Germinal center (tissue), 1 donor: ENCODE data around the gene CTIF.

Experiments
- DNase-seq: peaks from one replicate; pipeline ENCODE4 v3.0.0; 2012; ENCODE audit warnings: mixed read lengths, low spot score

The CTIF gene

DNA sequence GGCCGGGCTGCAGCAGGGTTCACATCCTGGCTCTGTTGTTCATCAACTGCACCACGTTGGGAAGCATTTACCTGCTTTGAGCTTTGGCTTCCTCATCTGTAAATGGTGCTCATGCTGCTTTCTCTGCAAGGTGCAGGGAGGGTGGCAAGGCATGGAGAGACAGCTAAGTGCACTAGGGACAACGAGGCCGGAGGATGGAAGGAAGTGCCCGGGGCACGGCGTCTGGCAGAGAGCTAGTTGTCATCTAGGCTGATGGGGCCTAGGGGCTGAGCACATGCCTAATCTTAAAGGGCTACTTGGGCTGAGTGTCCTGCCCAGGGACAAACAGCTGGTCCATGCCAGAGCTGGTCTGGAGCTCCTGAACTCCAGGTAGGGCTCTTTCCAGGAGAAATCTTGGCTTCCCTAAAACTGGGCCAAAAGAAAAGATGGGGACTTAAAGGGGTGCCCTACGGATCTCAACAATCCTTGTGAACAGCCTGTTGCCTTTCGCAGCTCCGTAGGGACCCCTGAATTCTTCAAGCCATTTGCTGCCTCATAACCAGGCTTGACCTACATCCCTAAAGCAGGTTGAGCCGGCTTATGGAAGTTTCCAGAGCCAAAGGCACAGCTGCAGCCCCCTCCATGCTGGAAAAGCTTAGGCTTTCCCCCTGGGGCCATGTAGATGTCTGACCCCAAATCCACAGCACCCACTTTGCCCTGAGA lies 281.1 kb downstream of the CTIF start:
- no peak for DNase-seq

DNA sequence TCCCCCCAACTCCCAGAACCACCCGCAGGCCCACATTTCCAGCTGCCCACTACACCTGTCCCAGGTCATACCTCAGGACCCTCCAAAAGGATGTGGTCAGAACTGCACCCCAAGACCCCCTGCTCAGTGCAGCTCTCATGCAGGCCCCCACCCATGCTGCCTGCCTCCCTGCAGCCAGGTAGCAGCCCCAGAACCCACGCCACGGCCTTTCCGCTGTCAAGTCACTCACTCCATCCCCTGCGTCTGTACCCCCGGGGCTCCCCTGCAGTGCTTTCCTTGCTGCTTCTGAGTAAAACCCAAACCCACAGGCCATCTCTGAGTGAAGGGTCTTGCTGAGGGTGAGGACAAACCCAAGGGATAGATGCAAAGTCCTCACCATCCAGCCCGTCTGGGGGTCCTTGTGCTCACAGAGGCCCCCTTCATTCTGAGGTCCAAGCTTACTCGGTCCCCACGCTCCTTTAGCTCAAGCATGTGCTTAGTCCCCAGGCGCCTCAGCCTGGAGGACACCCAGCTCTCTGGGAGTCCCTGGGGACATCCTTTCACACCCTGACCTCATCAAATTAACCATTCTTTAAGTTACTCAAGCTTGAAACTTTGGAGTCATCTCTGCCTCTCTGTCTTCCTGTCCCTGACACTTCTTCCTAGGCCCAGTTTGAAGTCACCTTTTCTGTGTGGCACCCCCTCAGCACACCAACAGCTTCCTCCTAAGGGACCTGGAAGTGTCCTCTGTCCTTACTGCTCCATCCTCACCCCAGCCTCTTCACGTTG lies 281.8 kb downstream of the CTIF start:
- peak; percentile 73 for DNase-seq

DNA sequence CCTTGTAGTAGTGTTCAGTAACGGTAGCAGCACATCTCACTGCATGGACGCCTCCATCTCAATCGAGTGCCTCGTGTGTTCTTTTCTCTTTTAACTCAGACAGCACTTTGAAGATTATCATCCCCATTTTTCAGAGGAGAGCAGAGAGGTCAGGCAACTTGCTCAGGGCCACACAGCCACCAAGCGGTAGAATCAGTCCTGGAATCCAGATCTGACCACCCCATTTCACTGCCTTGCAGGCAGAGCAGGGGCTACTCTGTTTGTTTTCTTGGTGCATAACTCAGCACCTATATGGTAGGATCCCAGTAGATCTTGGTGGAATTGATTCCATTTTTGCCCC lies 282.4 kb downstream of the CTIF start:
- no peak for DNase-seq

DNA sequence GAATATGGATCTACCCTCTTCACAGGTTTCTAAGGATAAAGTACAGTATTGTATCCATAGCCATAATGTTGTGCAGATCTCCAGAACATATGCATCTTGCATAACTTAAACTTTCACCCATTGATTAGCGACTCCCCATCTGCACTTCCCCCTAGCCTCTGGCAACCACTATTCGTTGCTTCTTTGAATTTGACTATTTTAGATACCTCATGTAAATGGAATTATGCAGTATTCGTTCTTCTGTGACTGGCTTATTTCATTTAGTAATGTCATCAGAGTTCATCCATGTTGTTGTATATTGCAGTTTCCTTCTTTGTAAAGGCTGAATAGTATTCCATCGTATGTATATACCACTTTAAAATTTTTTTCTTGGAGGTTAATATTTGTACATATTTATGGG lies 283.0 kb downstream of the CTIF start:
- no peak for DNase-seq

DNA sequence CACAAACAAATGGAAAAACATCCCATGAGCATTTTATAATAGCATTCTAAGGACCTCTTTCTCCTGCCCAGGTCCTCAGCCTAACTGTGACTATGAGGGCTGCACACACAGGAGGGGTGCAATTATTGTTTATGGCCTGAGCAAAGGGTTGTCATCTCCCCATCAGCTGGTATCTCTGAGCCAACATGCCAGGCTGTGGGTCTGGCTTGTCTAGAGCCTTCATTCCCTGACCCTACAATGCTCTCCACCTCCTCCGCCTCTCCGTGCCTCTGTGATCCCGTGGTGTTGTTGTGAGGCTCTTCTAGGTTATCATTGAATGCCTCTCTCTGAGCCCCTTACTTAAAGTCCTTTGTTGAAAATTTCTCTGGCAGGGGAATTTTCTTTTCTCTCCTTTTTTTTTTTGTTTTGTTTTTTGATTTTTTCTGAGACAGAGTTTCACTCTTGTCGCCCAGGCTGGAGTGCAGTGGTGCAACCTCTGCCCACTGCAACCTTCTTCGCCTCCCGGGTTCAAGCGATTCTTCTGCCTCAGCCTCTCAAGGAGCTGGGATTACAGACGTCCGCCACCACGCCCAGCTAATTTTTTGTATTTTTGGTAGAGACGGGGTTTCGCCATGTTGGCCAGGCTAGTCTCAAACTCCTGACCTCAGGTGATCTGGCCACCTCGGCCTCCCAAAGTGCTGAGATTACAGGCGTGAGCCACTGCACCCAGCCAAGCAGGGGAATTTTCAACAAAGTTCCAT lies 285.6 kb downstream of the CTIF start:
- no peak for DNase-seq

DNA sequence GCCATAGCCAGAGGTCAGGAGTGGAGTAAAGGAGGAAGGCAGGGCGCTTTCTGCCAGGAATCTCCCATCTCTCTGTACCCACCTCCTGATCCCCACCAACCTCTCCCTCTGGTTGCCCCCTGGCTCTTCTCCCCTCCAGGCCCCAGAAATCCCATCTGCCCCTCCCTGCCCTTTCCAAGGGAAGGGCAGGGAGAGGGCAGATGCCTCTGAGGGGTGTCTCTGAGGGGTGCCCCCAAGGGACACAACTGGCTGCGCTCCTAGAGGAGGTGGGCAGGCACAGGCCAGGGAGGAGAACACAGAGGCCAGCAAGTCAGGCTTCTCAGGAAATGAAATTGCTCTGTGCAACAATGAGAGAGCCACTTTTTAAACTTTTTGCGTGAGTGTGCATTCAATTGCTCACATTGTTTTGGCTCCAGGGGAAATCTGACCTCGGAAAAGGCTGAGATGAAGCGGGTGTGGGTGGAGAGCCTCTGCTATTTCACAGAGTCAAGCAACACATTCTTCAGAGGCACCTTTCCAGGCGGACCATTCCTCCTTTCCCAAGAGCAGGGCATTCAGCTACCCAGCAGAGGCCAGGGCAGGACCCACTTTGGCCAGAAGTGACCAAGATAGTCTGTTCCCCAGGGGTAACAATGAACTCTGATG lies 286.4 kb downstream of the CTIF start:
- DNase-seq, result no peak

DNA sequence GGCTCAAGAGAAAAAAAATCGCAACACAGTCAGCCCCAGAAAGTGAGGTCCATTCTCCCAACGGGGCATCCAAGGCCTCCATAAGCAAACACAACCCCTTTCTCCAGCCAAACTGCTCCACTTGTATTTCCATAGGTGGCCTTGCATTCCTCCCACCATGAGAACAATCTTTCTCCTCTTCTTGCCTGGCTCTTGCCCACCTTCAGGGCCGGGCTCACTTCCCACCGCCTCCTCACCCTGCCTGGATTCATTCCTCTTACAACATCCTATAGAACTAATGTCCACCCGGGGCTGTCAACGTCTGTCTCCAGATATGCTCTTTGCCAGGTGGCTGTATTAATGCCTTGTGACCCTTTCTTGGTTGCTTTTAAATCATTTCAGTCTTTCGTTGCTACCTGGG lies 287.4 kb downstream of the CTIF start:
- DNase-seq, result no peak

DNA sequence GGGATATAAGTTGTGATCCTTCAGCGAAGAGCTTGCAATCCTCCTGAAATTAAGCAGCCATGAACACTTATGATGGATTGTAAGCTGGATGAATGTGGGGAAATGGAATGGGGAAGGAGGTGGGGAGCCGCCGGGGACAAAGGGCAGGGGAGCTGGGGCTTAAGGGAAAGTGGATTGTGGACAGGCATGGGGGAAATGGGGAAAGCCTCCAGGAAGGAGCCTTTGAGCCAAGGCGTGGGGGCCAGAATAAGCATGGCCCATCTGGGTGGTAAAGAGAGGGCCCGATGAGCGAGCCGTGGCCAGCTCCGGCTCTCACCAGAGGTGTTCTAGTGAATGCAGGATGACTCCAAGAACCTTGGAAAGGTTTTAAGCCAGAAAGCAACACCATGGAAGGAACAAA lies 288.0 kb downstream of the CTIF start:
- no peak for DNase-seq

DNA sequence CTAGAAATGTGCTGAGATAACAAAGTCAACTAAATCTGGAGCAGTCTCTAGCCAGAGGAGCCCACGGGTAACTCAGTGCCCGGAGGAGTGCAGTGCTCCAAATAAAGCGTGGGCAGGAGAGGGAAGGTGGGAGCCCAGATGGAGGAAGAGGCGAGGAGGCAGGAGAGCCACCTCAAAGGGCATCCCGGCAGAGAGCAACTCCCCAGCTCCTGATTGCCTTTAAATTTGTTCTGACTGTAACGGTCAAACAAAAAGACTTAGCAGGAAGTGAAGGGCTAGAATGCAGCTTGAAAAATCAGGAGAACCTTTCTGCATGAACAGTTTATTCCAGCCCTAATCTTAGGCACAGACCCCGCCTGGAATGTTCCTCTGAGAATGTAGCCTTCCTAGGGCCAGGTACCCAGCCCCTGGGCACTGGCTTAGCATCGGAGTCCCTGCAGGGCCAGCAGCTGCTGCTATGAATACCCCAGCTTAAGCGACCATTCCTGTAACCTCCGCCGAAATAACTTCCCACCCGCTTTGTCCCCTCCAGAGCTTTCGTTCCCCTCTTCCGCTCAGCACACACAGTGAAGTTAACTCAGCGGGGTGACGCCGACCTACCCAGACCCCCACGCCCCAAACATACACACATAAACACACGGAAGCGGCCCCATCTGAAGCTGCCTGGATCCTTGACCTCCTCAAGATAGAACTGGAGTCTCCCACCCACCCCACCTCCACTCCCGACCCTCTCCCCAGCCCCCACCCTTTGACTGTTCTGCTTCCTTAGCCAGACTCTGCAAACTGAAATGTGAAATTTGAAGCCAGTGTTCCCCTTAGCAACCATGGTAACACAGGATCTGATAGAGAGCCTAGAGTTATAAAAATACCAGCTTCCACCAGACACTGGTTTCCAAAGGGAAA lies 288.7 kb downstream of the CTIF start:
- DNase-seq, result no peak

DNA sequence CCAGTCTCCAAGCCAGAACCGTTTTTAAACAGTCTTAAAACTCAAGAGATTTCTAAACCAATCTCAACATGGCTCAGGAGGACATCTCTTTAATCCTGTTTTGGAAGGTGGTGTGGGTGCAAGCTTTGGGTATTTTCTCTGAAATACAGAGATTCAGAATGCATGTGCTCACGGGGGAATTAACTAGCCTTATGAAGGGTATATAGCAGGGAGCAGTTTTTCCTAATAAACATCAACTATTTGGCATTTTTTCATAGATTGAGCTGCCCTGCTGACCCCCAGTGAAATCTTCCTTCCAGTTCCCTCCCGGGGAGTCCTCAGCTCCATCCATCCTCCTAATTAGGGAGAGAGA lies 289.3 kb downstream of the CTIF start:
- DNase-seq, result no peak

DNA sequence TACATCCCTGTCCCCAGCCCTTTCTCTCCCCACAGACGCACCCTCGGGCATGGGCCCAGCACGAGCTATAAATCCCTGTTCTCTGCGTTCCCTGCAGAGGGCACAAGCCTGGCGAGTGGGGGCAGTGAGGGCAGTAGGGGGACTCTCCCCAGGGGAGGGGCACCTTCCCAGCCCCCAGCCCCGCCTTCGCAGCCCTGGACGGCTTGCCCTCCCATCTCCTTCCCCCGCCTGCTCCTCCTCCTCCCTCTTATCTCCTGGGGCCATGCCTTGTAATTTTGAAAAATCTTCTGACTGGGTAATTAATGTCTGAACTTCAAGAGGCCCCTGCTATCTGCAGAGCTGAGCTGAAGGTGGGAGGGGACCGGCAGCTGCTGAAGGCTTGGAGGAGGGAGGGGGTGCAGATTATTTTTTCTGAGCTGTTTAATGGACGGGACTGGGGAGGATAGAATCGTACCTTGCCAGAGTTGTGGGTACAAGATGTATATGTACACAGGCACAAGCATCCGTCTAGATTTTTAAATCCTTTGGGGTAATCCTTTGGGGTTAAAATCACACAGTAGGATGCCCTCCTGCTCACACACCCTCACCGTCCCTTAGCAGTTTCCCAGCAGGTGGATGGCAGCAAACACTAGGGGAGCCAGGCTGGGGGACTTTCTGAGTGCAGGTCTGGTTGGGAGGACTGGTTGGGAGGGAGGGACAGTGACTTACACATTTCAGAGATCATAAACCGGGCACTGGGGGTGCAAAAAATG lies 290.0 kb downstream of the CTIF start:
- DNase-seq, result no peak

DNA sequence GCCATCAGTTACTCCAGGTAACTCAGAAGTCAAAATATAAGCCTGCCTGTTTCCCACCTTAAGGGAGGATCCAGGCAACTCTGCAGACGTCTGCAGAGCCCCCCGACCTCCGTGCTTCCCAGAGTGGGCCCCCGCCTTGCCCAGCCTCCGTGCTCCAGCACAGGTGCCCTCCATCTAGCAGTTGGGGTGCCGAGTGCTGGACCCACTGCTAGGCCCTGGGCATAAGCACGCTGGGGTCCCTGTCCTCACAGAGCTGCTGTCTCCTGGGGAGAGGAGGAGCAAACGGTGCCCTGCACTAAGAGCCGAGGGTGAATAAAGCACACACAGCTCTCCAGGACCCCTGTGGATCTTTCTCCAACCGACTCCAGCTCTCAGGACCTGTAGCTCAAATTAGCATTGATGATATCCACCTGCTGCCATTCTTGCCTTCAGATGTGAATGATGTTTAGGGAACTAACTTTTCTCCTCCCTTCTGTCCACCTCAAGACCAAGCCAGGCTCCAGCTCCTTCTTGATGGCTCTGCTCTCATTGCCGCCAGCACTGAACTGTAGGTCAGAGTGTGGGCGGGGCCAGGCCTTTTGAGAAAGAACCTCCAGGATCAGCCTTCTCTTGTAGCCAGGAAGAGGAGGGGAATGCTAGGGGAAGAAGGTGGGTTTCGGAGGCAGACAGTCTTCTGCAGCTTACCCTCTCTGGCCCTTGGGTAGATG lies 290.8 kb downstream of the CTIF start:
- DNase-seq, result no peak

DNA sequence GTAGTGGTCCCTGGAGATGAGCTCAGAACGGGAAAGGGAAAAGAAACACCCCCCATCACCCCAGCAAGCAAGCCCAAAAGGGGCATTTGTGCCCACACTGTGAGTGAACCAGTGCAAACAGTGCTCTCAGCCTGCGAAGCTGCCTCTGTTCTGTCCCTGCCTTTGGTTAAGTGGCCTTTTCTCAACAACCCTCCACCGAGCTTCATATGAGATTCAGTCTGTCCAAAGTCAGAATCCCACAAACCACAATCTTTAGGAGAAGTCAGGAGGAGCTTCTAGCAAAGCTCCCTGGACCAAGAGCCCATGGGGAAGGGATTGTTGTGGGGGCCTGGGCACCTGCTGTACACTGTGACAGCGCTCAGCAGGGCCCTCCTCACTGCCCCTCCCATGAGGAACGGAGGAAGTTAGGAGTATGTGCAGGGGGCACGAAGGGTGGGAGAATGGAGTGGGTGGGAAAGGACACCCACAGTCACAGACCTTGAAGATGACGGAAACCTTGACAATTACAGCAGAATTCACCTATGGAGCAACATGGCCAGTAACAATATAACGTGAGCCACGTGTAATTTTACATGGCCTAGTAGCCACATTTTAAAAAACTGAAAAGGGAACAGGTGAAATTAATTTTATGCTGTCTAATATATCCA lies 292.4 kb downstream of the CTIF start:
- no peak for DNase-seq

DNA sequence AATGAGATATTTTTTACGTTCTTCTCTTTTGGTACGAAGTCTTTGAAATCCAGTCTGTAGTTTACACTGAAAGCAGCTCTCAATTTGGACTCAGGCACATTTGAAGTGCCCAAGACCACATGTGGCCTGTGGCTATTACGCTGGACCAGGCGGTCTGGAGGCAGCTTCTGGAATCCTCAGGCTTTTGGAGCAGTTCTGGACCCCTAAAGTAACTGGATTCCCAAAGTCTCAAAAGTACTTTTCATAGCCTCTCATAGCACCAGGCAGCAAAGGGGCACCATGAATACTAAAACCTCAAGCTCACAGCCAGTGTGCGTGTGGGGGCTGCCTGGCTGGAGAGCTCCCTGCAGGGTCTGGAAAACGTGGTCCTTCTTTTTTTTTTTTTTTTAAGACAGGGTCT lies 293.0 kb downstream of the CTIF start:
- no peak for DNase-seq

DNA sequence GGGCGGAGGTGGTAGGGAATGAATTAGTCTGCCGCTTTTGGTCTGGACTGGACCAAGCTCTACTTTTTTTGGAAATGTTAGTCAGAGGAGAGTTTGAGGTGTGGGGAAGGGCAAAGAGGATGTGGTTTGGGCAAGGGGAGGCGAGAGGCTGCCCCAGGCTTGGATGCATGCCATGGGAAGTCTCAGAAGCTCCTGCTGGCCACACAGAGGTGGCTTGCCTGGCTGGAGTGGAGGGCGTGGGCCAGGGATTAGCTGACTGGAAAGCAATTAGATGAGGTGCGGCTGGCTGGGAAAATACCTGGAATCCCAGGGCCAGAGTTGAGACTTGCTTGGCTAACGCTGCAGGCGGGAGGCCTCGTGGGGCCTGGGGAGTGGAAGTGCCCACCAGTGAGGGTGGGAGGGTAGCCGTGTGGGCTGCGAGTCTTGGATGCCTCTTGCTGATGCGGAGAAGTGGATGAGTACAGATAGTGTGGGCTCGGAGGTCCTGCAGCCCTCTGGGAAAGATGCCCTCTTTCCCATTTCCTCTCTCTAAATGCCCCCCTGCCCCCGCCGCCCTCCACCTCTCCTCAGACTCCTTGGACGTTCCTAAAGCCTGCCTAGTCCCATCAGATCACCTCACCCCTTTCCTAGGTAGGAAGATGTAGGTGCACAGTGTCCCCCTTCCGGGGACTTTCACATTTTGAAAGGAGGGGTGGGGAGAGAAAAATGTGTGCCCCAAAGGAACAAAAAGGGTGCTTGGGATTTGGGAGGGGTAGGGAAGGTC lies 294.3 kb downstream of the CTIF start:
- DNase-seq, result no peak

DNA sequence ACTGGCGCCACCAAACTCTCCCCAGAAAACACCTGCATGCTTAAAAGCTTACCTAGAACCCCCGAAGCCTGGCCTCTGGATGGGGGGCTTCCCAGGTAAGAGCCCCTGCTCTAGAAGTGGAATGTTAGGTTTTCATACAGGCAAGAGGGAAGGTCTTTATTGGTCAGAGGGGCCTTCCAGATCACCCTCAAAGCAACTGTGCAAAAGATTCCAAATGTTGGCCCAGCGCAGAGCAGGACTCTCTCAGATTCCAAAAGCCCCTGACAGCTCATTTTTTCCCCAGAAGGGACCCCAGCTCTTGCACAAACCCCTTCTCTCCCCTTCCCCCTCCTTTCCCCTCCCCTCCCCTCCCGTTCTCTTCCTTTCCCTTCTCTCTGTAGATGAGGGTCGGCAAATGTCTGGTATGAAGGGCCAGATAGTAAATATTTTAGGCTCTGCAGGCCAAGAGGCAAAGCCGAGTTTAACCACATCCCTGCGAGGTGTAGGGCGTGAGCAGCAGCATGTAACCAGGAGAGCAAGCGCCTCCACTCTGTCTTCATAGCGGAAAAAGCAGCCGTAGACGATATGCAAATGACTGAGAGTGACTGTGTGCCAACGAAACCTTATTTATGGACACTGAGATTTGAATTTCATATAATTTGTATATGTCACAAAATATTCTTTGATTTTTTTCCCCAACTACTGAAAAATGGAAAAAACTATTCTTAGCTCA lies 295.0 kb downstream of the CTIF start:
- peak; percentile 83 for DNase-seq

DNA sequence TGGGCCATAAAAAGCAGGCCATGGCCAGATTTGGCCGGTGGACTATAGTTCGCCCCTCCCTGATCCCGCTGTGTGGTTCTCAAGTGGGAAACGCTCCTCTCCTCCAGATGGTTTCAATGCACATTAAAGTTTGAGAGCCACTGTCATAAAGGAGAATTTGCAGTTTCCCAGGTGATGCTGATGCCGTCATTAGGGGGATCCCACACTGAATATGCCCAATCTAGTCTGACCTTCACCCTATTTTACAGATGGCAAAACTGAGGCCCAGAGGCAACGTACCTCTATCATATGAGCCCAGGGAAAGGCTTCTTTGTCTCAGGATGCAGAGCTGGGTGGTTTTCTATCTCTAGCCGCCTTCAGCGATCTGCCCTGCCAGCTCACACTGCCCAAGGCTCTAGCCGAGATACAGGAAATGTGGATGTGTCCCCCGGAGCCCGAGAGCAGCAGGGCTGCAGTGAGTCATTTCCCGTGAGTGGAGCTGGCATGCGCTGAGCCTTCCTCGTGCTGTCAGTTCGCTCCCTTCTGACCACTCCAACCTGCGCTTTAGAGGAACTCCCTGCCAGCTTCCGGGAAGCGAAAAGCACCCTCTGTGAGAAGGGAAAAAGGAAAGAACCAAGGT lies 295.7 kb downstream of the CTIF start:
- DNase-seq, result peak; percentile 62

DNA sequence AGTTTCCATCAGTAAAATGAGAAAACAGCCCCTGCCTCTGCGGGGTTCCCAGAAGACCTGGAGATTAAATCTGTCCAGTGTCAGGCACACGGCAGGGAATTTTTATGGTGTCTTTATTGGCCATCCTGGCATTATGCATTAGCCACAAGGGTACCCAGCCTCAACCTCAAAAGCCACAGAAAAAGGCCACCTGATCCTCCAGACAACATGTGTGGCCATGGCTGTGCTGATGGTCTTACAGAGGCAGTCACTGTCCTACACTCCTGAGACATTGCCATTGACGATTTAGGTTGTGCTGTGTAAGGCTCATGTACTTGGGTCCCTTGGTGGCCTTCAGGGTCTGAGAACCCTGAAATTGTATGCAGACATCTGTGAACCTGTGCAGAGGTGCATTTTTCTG lies 296.3 kb downstream of the CTIF start:
- no peak for DNase-seq
